OCI-LY3 (cell line): ENCODE results near the gene AIG1.
"Not testable (repeated sequence)": the region's sequence is repeated elsewhere in the genome, so short reads cannot be mapped to it uniquely, and the experiment has no call there.

Experiments
- EZH2phosphoT487 ChIP-seq: fragments of 200-600 bp; shearing (Covaris generic); IDR thresholded peaks from 2 replicates; pipeline ENCODE4 v1.6.1; 2018; ENCODE audit warnings: antibody characterized with exemption, mixed run types, low read depth
- TF ChIP-seq, protein P1 (sequence below): fragments of 200-600, 300-600 bp; sonication (generic); IDR thresholded peaks from 2 replicates; pipeline ENCODE4 v1.5.1; 2014; ENCODE audit warnings: antibody characterized with exemption, low read length, low read depth

DNA sequence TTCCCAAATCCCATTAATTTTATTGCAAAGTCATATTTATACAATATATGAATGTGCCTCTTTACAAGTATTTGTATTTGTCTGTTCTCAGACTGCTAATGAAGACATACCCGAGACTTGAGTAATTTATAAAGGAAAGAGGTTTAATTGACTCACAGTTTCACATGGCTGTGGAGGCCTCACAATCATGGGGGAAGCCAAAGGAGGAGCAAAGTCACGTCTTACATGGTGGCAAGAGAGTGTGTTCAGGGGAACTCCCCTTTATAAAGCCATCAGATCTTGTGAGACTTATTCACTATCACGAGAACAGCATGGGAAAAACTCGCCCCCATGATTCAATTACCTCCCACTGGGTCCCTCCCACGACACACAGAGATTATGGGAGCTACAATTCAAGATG lies 79.2 kb downstream of the AIG1 start:
- TF ChIP-seq, protein P1, sequence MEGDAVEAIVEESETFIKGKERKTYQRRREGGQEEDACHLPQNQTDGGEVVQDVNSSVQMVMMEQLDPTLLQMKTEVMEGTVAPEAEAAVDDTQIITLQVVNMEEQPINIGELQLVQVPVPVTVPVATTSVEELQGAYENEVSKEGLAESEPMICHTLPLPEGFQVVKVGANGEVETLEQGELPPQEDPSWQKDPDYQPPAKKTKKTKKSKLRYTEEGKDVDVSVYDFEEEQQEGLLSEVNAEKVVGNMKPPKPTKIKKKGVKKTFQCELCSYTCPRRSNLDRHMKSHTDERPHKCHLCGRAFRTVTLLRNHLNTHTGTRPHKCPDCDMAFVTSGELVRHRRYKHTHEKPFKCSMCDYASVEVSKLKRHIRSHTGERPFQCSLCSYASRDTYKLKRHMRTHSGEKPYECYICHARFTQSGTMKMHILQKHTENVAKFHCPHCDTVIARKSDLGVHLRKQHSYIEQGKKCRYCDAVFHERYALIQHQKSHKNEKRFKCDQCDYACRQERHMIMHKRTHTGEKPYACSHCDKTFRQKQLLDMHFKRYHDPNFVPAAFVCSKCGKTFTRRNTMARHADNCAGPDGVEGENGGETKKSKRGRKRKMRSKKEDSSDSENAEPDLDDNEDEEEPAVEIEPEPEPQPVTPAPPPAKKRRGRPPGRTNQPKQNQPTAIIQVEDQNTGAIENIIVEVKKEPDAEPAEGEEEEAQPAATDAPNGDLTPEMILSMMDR = not testable (repeated sequence)
- not testable (repeated sequence) for TF ChIP-seq EZH2phosphoT487
